GM18502 (cell line): ENCODE data around the gene CCDC6.
A peak's percentile ranks its signal among the peaks of the same experiment; 100 is the strongest.
"Not testable (repeated sequence)": the region's sequence is repeated elsewhere in the genome, so short reads cannot be mapped to it uniquely, and the experiment has no call there.

ENCODE experiments used
- ATAC-seq: cut with Tn5 transposase; IDR thresholded peaks from one replicate; pipeline ENCODE4 v1.9.1; 2021; ENCODE audit warnings: mild to moderate bottlenecking; ENCODE audit not compliant: unreplicated experiment, poor library complexity

Gene CCDC6

GRCh38 chr10:59779756-59780533, 126.4 kb downstream of the CCDC6 start:
- no peak for ATAC-seq

DNA sequence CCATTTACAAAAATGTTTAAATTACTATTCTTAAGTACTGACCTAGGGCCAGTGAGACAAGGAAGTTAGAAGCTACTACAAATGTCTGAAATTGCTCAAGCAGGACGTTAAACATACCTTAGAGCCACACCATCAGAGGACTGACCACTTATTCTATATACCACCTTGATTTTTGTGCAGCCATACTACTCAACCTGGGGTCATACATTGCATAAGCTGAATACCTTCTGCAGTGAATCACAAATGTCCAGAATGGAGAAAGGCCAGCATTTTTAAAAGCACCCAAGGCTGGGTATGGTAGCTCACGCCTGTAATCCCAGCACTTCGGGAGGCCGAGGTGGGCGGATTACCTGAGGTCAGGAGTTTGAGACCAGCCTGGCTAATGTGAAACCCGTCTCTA, 131.9 kb downstream of the CCDC6 start:
- ATAC-seq: no peak

GRCh38 chr10:59773088-59773487, 133.3 kb downstream of the CCDC6 start:
- no peak for ATAC-seq

- ATAC-seq: no peak
Measured at GRCh38 chr10:59771162-59771807, 135.1 kb downstream of the CCDC6 start.

DNA sequence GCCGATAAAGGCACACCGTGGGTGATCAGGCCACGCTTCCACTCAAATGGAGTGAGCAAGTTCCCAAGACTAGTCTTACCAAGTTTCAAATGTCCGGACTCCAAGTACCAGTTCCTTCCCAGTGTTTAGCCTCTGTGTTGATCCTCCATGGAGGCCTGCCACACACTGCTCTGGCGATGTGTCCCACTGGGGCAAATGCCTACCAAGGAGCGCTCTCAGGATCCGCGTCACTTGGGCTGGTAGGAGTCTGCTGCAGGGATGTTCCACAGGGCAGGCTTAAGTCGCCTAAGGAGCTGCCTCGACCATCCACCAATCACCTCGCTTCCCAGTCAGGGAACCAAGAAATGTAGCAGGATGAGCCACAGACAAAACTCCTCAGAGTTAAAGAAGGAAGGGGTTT, 135.7 kb downstream of the CCDC6 start:
- no peak for ATAC-seq

DNA sequence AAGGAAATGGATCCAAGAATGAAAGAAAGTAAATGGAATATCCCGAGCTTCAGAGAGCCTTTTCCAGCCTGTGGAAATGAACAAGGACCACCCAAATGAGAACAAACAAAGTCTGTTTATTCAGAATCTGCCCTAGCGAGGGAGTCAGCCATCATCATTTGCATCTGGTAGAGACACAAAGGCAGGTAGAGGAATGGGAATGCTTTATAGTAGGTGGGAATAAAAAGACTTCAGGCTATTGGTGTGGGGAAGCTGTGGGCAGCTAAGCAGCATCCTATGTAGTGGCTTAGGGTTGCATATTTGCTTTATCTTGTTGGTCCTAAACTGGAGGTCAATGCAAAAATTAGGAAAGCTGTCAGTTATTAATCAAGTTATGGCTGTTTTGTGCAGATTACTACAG, 143.9 kb downstream of the CCDC6 start:
- ATAC-seq: no peak

GRCh38 chr10:59757966-59758365, 148.4 kb downstream of the CCDC6 start:
- no peak for ATAC-seq

GRCh38 chr10:59754951-59755350, 151.4 kb downstream of the CCDC6 start:
- ATAC-seq: no peak

DNA sequence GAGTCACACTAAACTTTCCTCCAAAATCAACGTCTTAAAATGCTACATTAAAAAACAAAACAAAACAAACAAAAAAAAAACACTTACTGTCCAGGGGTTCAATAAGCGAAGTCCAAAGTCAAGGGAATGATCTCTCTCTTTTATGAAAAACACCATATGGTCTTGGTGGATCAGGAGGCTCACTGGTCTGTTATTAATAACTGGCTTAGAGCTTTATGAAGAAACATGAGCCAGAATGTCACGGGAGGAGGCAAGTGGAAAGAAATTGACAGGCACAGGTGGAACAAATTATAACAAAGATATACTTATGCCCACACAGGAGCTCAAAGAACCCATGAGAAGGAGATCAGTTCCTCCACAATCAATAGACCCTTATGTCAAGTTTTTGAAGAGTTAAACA, 153.1 kb downstream of the CCDC6 start, which contains the start of gene MRLN:
Gene MRLN (minus strand): TSS at position 189 of the 400 bp plus-strand sequence.
- ATAC-seq: no peak

GRCh38 chr10:59752278-59752940, 153.9 kb downstream of the CCDC6 start:
- ATAC-seq: no peak

DNA sequence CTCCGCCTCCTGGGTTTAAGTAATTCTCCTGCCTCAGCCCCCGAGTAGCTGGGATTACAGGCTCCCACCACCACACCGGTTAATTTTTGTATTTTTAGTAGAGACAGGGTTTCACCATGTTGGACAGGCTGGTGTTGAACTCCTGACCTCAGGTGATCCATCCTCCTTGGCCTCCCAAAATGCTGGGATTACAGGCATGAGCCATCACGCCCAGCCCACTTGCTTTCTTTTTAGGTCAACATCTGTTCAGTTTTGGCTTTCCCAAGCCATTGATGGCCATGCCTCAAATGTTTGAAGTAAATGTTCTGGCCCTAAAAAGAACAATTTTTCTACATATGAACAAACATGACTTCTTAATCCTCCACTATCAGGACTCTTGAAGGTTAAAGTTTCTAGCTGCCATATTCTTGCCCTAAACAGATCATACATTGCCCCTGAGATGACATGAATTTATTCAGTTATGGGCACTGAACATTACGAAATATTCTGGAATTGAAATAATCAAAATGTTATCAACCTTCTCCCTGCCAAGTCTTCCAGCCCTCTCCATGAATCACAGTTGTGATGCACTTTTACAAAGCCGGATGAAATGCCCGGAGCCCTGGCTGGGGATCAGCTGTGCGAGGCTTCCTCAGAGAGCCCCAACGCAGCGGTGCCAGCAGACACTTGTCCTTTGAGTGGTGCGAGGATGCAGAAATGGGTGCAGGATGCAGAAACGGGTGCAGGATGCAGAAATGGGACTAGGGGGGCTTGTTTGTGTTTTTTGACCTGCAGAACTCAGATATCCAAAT, 156.0 kb downstream of the CCDC6 start:
- no peak for ATAC-seq

- ATAC-seq: peak; percentile 70
Measured at GRCh38 chr10:59748834-59749233, 157.5 kb downstream of the CCDC6 start.

GRCh38 chr10:59745163-59745650, 161.1 kb downstream of the CCDC6 start:
- no peak for ATAC-seq

DNA sequence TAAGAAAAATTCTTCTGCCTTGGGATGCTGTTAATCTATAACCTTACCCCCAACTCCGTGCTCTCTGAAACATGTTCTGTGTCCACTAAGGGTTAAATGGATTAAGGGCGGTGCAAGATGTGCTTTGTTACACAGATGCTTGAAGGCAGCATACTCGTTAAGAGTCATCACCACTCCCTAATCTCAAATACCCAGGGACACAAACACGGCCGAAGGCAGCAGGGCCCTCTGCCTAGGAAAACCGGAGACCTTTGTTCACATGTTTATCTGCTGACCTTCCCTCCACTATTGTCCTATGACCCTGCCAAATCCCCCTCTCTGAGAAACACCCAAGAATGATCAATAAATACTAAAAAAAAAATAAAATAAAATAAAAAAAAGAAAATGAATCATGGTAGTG, 161.6 kb downstream of the CCDC6 start:
- not testable (repeated sequence) for ATAC-seq

GRCh38 chr10:59744156-59744555, 162.2 kb downstream of the CCDC6 start:
- not testable (repeated sequence) for ATAC-seq

GRCh38 chr10:59741583-59741982, 164.8 kb downstream of the CCDC6 start:
- ATAC-seq: no peak

GRCh38 chr10:59741048-59741447, 165.3 kb downstream of the CCDC6 start:
- ATAC-seq: no peak
